A549 (cell line): ENCODE measurements around the gene SHE. TPM values are rescaled to one million over a fixed set of nuclear protein-coding genes. Genes with fewer than 3 reads are reported as not detected.

Experiments used
- ATAC-seq, 2 experiments: fragments of 200-7000 bp in 1 of 2; fragments of >200 bp in 1 of 2; cut with Nextera tagmentation in 1 of 2; cut with Tn5 transposase in 1 of 2; 3 replicates each; pipeline versions ENCODE4 v1.8.0 to v1.9.1; 2018 to 2020; ENCODE audit warnings: mild to moderate bottlenecking in 1 of 2, moderate library complexity in 1 of 2
- CTCF ChIA-PET: fragments of 300-600 bp; sonication (Branson Sonifier 250); formaldehyde crosslinking; extraction: SDS; loops from one replicate; lab custom pipeline; 2021; ENCODE audit warnings: antibody characterized with exemption, inconsistent platforms; lab: Yijun Ruan, JAX
- POLR2A ChIA-PET: fragments of 350-600 bp; formaldehyde crosslinking; extraction: SDS; loops from one replicate; lab custom pipeline; 2021; ENCODE audit warnings: antibody characterized with exemption, inconsistent platforms; lab: Yijun Ruan, JAX
- DNase-seq, 2 experiments: peaks; one replicate each; pipeline versions ENCODE4 v3.0.0 to v3.0.0-alpha.2; 2011 to 2016; ENCODE audit warnings: low read depth in 1 of 2, low spot score in 1 of 2
- FAIRE-seq: peaks from 2 replicates; lab custom pipeline; 2011; peaks lifted over from hg19 to GRCh38; lab: Jason Lieb, UNC
- H3K27ac ChIP-seq, 2 experiments: fragments of >200 bp; sonication (Bioruptor Twin); formaldehyde crosslinking; 3 replicates each; pipeline ENCODE4 v1.5.1; 2016 to 2017
- H3K4me1 ChIP-seq: fragments of >200 bp; sonication (Bioruptor Twin); formaldehyde crosslinking; 3 replicates; pipeline ENCODE4 v1.6.1; 2016
- H3K4me2 ChIP-seq: fragments of >200 bp; sonication (Bioruptor Twin); formaldehyde crosslinking; 3 replicates; pipeline ENCODE4 v1.6.1; 2016
- H3K4me3 ChIP-seq: fragments of >200 bp; sonication (Bioruptor Twin); formaldehyde crosslinking; 3 replicates; pipeline ENCODE4 v1.5.1; 2016
- H3K9me3 ChIP-seq: fragments of >200 bp; sonication (Bioruptor Twin); formaldehyde crosslinking; 3 replicates; pipeline ENCODE4 v1.6.1; 2016
- BHLHE40 ChIP-seq: IDR thresholded peaks from 2 replicates; pipeline ENCODE4 v1.6.1; 2012; ENCODE audit warnings: low read depth, low read length, inconsistent platforms
- CHD4 ChIP-seq: fragments of 200-600 bp; sonication (generic); IDR thresholded peaks from 2 replicates; pipeline ENCODE4 v1.6.1; 2016; ENCODE audit warnings: antibody characterized with exemption, mild to moderate bottlenecking, borderline replicate concordance
- EHF ChIP-seq: fragments of 250-450 bp; sonication (Bioruptor Pico); IDR thresholded peaks from 2 replicates; pipeline ENCODE4 v1.5.0; 2020; ENCODE audit warnings: mild to moderate bottlenecking
- EHMT2 ChIP-seq: fragments of 200-600 bp; sonication (generic); IDR thresholded peaks from 2 replicates; pipeline ENCODE4 v1.6.1; 2016; ENCODE audit warnings: antibody characterized with exemption, low read depth, mild to moderate bottlenecking, moderate library complexity
- EP300 ChIP-seq, 2 experiments: fragments of >200 bp; sonication (Bioruptor Twin); formaldehyde crosslinking; IDR thresholded peaks; 2 replicates in 1 of 2; 3 replicates in 1 of 2; pipeline ENCODE4 v1.6.1; 2016 to 2017
- FOSL2 ChIP-seq, 2 experiments: fragments of 450-650 bp in 1 of 2; fragments of >200 bp in 1 of 2; sonication (Bioruptor Twin) in 1 of 2; formaldehyde crosslinking; IDR thresholded peaks; 2 replicates each; pipeline versions ENCODE4 v1.5.0 to v1.6.1; 2016 to 2020; ENCODE audit warnings: mild to moderate bottlenecking in 1 of 2, moderate library complexity in 1 of 2
- FOXS1 ChIP-seq: fragments of 250-450 bp; sonication (Bioruptor Pico); IDR thresholded peaks from 2 replicates; pipeline ENCODE4 v1.5.0; 2020; ENCODE audit warnings: mild to moderate bottlenecking, moderate library complexity
- GATA3 ChIP-seq: IDR thresholded peaks from 2 replicates; pipeline ENCODE4 v1.6.1; 2012; ENCODE audit warnings: borderline replicate concordance
- HEYL ChIP-seq: fragments of 250-450 bp; sonication (Bioruptor Pico); IDR thresholded peaks from 2 replicates; pipeline ENCODE4 v1.8.0; 2021; ENCODE audit warnings: mild to moderate bottlenecking, moderate library complexity
- HMGXB4 ChIP-seq: fragments of 250-450 bp; sonication (Bioruptor Pico); IDR thresholded peaks from 2 replicates; pipeline ENCODE4 v1.5.0; 2021; ENCODE audit warnings: mild to moderate bottlenecking, moderate library complexity, borderline replicate concordance
- HOXA7 ChIP-seq: fragments of 250-450 bp; sonication (Bioruptor Pico); IDR thresholded peaks from 2 replicates; pipeline ENCODE4 v1.5.0; 2020; ENCODE audit warnings: mild to moderate bottlenecking, moderate library complexity
- HOXB5 ChIP-seq: fragments of 250-450 bp; sonication (Bioruptor Pico); IDR thresholded peaks from 2 replicates; pipeline ENCODE4 v1.5.0; 2020; ENCODE audit warnings: mild to moderate bottlenecking, moderate library complexity
- JUN ChIP-seq, 2 experiments: fragments of >200 bp; sonication (Bioruptor Twin); formaldehyde crosslinking; IDR thresholded peaks; 2 replicates in 1 of 2; 3 replicates in 1 of 2; pipeline ENCODE4 v1.6.1; 2016 to 2017
- NR3C1 ChIP-seq: fragments of >200 bp; sonication (Bioruptor Twin); formaldehyde crosslinking; IDR thresholded peaks from 3 replicates; pipeline ENCODE4 v1.6.1; 2017
- PBX3 ChIP-seq: IDR thresholded peaks from 2 replicates; pipeline ENCODE4 v1.6.1; 2012
- RAD21 ChIP-seq, 2 experiments: fragments of >200 bp in 1 of 2; sonication (Bioruptor Twin) in 1 of 2; formaldehyde crosslinking in 1 of 2; IDR thresholded peaks in 1 of 2; conservative IDR thresholded peaks in 1 of 2; 2 replicates in 1 of 2; 3 replicates in 1 of 2; pipeline ENCODE4 v1.6.1; 2012 to 2018; ENCODE audit warnings: inconsistent platforms in 1 of 2
- RFX5 ChIP-seq: fragments of 450-650 bp; IDR thresholded peaks from 2 replicates; pipeline ENCODE4 v1.7.1; 2014; ENCODE audit warnings: antibody characterized with exemption, mild to moderate bottlenecking, moderate library complexity
- RNF2 ChIP-seq: fragments of 200-600 bp; sonication (generic); IDR thresholded peaks from 2 replicates; pipeline ENCODE4 v1.6.1; 2016; ENCODE audit warnings: low read depth, mild to moderate bottlenecking, antibody characterized with exemption, moderate library complexity, borderline replicate concordance
- SREBF2 ChIP-seq: fragments of 450-650 bp; IDR thresholded peaks from 2 replicates; pipeline ENCODE4 v1.6.1; 2014; ENCODE audit warnings: mild to moderate bottlenecking, moderate library complexity
- TFCP2L1 ChIP-seq: fragments of 250-450 bp; sonication (Bioruptor Pico); IDR thresholded peaks from 2 replicates; pipeline ENCODE4 v1.5.0; 2021; ENCODE audit warnings: mild to moderate bottlenecking
- ZSCAN20 ChIP-seq: fragments of 250-450 bp; sonication (Bioruptor Pico); IDR thresholded peaks from 2 replicates; pipeline ENCODE4 v1.8.0; 2022; ENCODE audit warnings: mild to moderate bottlenecking, moderate library complexity
- WGBS: methylation state at CpG from one replicate; pipeline ENCODE4 v1.1.6; 2017; ENCODE audit errors: missing lambda C conversion rate; 5-methylcytosine and 5-hydroxymethylcytosine counted together
- polyA plus RNA-seq, 4 experiments: library from polyadenylated mRNA; depleted of rRNA in 3 of 4; stranded (reverse); fragments of >200 nt; fragmentation: RNase III in 1 of 4; extraction: RNeasy Plus Mini Kit Qiagen cat#74134 plus additional on column Dnase treatment in 1 of 4; gene quantifications; 2 replicates in 3 of 4; 3 replicates in 1 of 4; pipeline ENCODE4 v1.2.3, GENCODE V29; 2011 to 2017

Gene SHE
- polyA plus RNA-seq, 2 of the 4 experiments (the other 2 are of a cell fraction), result 0.03 TPM; not detected in 1

DNA sequence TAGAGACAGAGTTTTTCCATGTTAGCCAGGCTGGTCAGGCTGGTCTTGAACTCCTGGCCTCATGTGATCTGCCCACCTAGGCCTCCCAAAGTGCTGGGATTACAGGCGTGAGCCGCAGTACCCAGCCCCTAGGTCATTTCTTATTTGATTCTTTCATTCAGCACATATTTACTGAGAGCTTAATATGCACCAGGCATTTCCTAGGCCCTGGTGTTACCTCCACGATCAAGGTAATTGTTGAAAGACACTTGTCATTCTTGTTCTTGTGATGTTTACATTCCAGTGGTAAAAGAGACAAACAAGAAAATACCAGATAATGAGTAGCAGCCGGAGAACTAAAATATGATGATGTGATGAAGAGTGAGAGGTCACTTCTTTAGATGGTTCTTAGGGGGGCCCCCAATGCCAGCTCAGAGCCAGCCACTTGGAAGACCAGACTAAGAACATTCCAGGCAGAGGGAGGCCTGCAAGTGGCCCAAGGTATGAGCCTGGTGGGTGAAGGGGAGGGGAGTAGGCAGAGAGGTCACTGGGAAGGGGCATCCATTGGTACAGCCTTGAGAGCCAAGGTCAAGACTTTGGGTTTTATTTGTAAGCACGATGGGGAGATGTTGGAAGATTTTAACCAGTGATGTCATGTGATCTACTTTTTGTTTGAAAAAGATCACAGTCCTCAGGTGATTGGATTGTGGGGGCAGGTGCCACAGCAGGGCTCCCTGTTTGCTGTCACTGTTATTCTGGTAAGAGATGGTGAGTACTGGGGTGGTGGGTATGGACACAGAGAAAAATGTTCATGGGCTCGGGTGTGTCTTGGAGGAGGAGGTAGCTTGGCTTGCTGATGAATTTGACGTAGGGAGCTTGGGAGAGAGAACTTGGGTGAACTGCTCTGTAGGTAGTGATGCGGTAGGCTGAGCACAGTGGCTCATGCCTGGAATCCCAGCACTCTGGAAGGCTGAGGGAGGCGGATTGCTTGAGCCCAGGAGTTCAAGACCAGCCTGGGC lies 37.6 kb upstream of the SHE start:
- H3K27ac ChIP-seq, result no peak overlapping the region
- POLR2A ChIA-PET, result no interaction called here
- no peak for DNase-seq
- WGBS, result 49% methylated on average over 9 of the region's 9 CpGs
- H3K9me3 ChIP-seq, result no peaks in the 10 kb centered on the region
- ATAC-seq, result no peak
- no peak for FAIRE-seq
- no peak overlapping the region for H3K4me3 ChIP-seq
- CTCF ChIA-PET, result interaction anchor here (1.0 to 4.8 kb wide), 4 partner anchors 13 to 221 kb away, joined by 3 to 29 read pairs (median 3); no protein-coding TSS in a partner anchor
- no peaks in the 10 kb centered on the region for H3K4me1 ChIP-seq
- H3K4me2 ChIP-seq, result no peak overlapping the region
- no peak for TF ChIP-seq CHD4
- no peak for TF ChIP-seq RFX5
- TF ChIP-seq HOXA7 (CRISPR knock-in tag), result no peak
- no peak for TF ChIP-seq HOXB5 (CRISPR knock-in tag)
- TF ChIP-seq FOXS1 (CRISPR knock-in tag), result no peak
- TF ChIP-seq HMGXB4 (CRISPR knock-in tag), result no peak
- TF ChIP-seq TFCP2L1 (CRISPR knock-in tag), result no peak
- TF ChIP-seq RNF2, result no peak
- no peak for TF ChIP-seq PBX3
- TF ChIP-seq JUN (IDR thresholded peaks at IDR 0.05), result no peak
- TF ChIP-seq FOSL2 (IDR thresholded peaks at IDR 0.05), result no peak
- TF ChIP-seq FOSL2 (CRISPR knock-in tag; IDR thresholded peaks at IDR 0.05), result no peak
- TF ChIP-seq EHMT2, result no peak
- TF ChIP-seq ZSCAN20 (CRISPR knock-in tag), result no peak
- TF ChIP-seq BHLHE40, result no peak
- TF ChIP-seq EP300 (IDR thresholded peaks at IDR 0.05), result no peak
- no peak for TF ChIP-seq RAD21 (conservative IDR thresholded peaks at IDR 0.05 in 1 of 2, IDR thresholded peaks at IDR 0.05 in 1 of 2)
- no peak for TF ChIP-seq SREBF2
- TF ChIP-seq EHF, result no peak
- TF ChIP-seq NR3C1, result no peak

DNA sequence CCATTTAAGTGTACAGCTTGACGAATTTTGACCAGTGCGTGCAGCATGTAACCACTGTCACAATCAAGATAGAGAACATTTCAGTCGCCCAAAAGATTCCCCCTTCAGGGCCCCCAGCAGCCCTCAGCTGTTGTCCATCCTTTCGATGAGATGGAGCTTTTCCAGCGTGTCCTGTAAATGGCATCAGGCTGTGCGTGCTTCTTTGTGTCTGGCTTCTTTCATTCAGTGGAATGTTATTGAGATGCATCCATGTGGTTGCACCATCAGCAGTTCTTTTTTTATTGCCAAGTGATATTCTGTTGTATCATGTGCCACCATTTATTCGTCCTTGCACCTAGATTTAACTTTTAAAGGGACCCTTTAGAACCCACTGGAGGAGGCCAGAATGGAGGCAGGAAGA lies 34.4 kb upstream of the SHE start:
- ATAC-seq (no peak), DNase-seq (no peak), FAIRE-seq (no peak)
- no peak for TF ChIP-seq GATA3
- TF ChIP-seq HEYL (CRISPR knock-in tag), result no peak
- no peak for TF ChIP-seq EHMT2
- no peak for TF ChIP-seq RFX5
- TF ChIP-seq SREBF2, result no peak
- ChIA-PET POLR2A (no interaction called here), CTCF (interaction anchor here (1.3 to 5.9 kb wide), 4 partner anchors 12 to 201 kb away, joined by 3 to 78 read pairs (median 4); no protein-coding TSS in a partner anchor)
- no peak overlapping the region for H3K4me2 ChIP-seq
- no peak overlapping the region for H3K4me3 ChIP-seq
- H3K27ac ChIP-seq, result no peak overlapping the region
- H3K4me1 ChIP-seq, result no peaks in the 10 kb centered on the region
- no peaks in the 10 kb centered on the region for H3K9me3 ChIP-seq
- 22% methylated on average over 7 of the region's 7 CpGs for WGBS
